Esophagus muscularis mucosa (tissue), 4 donors: ENCODE measurements around the gene ADIPOR1. TPM values are rescaled to one million over a fixed set of nuclear protein-coding genes. Genes with fewer than 3 reads are reported as not detected.
"Not testable (repeated sequence)": the region's sequence is repeated elsewhere in the genome, so short reads cannot be mapped to it uniquely, and the experiment has no call there.

ENCODE experiments used
- DNase-seq: peaks from one replicate; pipeline ENCODE4 v3.0.0-alpha.2; 2017; ENCODE audit errors: extremely low spot score
- H3K27ac ChIP-seq, 4 donors: fragments of 200-600 bp; sonication (generic); replicated peaks in 1 of 4; 1 replicate in 3 of 4; 2 replicates in 1 of 4; pipeline ENCODE4 v1.5.1; 2016 to 2019; ENCODE audit warnings: mild to moderate bottlenecking in 1 of 4
- H3K27me3 ChIP-seq, 4 donors: fragments of 200-600 bp; sonication (generic); one replicate each; pipeline versions ENCODE4 v1.5.1 to v1.6.0; 2016 to 2019
- H3K36me3 ChIP-seq, 4 donors: fragments of 200-600 bp; sonication (generic); one replicate each; pipeline ENCODE4 v1.5.1; 2016 to 2019
- H3K4me1 ChIP-seq, 4 donors: fragments of 200-600 bp; sonication (generic); one replicate each; pipeline ENCODE4 v1.5.1; 2016 to 2019
- H3K4me3 ChIP-seq, 4 donors: fragments of 200-600 bp; sonication (generic); 1 replicate in 2 of 4; 2 replicates in 2 of 4; pipeline ENCODE4 v1.5.1; 2016 to 2019; ENCODE audit warnings: mild to moderate bottlenecking in 4 of 4, moderate library complexity in 1 of 4
- H3K9me3 ChIP-seq, 4 donors: fragments of 200-600 bp; sonication (generic); 1 replicate in 3 of 4; 2 replicates in 1 of 4; pipeline ENCODE4 v1.5.1; 2016 to 2019
- EP300 ChIP-seq: sonication (generic); formaldehyde crosslinking; IDR thresholded peaks from one replicate; pipeline ENCODE4 v1.6.1; 2017; ENCODE audit warnings: antibody characterized with exemption
- POLR2A ChIP-seq: fragments of 450-650 bp; IDR thresholded peaks from one replicate; pipeline ENCODE4 v1.6.1; 2017; ENCODE audit warnings: antibody characterized with exemption, moderate library complexity, mild to moderate bottlenecking, low read depth
- POLR2AphosphoS5 ChIP-seq, 2 donors: sonication (generic); formaldehyde crosslinking; IDR thresholded peaks; one replicate each; pipeline ENCODE4 v1.6.1; 2017; ENCODE audit warnings: antibody characterized with exemption in 2 of 2
- WGBS: methylation state at CpG from one replicate; pipeline ENCODE4 v1.1.5; 2018; 5-methylcytosine and 5-hydroxymethylcytosine counted together
- intact Hi-C: fragments of 100-400 bp; cut with DNase I; formaldehyde crosslinking; loops from one replicate; pipeline ENCODE4 v1.15.1; 2023
- total RNA-seq, 4 donors: library from RNA; depleted of rRNA; stranded (reverse); fragments of >200 nt; gene quantifications; one replicate each; pipeline versions ENCODE4 v1.1.0 to v1.2.1, GENCODE V29; 2016
- TF ChIP-seq, protein P1 (sequence below), 3 experiments: fragments of 200-600 bp in 2 of 3; fragments of 450-650 bp in 1 of 3; sonication (generic) in 2 of 3; IDR thresholded peaks; one replicate each; pipeline ENCODE4 v1.5.1; 2017 to 2019; ENCODE audit warnings: antibody characterized with exemption in 3 of 3, mild to moderate bottlenecking in 2 of 3, moderate library complexity in 1 of 3

ADIPOR1 gene, protein sequence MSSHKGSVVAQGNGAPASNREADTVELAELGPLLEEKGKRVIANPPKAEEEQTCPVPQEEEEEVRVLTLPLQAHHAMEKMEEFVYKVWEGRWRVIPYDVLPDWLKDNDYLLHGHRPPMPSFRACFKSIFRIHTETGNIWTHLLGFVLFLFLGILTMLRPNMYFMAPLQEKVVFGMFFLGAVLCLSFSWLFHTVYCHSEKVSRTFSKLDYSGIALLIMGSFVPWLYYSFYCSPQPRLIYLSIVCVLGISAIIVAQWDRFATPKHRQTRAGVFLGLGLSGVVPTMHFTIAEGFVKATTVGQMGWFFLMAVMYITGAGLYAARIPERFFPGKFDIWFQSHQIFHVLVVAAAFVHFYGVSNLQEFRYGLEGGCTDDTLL
- 10 to 100 TPM; 53.6 to 93.4 (median 70.0) TPM for total RNA-seq

DNA sequence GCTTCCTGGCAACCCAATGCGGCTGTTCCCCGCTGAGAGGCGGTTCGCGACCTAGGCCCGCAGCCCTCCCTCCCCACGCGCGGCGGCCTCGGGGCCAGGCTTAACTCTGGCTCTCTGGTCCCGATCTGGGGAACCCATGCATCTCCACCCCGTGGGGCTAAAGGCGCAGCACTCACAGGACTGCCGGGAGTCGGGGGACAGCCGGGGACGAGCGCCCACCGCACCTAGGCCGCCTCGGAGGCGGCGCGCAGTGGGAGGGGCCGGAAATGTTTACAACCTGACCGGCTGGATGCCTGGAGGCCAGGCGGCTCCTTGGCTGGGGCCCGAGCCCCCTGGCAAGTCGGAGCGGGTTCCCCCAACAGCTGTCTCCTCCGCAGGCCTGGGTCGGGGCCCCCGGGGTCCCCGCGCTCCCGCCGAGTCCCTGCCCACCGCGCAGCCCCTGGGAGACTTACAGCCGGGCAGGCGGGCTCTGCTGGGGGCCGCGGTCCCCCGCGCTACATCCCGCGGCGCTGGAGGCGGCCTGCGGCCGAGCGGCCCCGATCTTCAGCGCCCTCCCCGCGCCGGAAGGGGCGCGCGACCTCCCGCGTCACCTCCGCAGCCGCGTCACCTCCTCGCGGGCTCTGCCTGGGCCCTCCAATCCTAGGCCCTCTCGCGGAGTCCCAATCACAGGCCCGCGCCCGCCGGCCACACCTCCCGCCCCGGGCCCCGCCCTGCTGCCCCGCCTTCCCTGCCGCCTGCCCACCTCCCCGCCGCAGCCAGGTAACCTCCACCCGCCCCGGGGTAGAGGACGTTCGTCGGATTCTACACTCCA is at the start of gene ADIPOR1:
Gene ADIPOR1, minus strand, starts transcription at position 580 of the 811 bp plus-strand sequence. CDS start 7,242 bp downstream, outside the sequence.
- Histone ChIP-seq H3K36me3 (peaks cover 13 to 24% (median 21%) of the 10 kb centered on the region in 4 donors), H3K27me3 (peaks cover 0 to 4% (median 0%) of the 10 kb centered on the region in 4 donors), H3K4me1 (peaks cover 47 to 54% (median 50%) of the 10 kb centered on the region in 4 donors), H3K9me3 (no peaks in the 10 kb centered on the region), H3K27ac (peak within 1 kb of the TSS; percentile 90 to 97 (median 95)), H3K4me3 (peak within 1 kb of the TSS; percentile 87 to 100 (median 95))
- intact Hi-C loops = loop anchor here (2.0 kb wide), 1 partner anchor 31 kb away; the partner anchor contains the start of gene KLHL12
- TF ChIP-seq POLR2A = peak; percentile 94
- peak; percentile 92 to 93 for TF ChIP-seq POLR2AphosphoS5 (IDR thresholded peaks at IDR 0.05)
- TF ChIP-seq, protein P1, sequence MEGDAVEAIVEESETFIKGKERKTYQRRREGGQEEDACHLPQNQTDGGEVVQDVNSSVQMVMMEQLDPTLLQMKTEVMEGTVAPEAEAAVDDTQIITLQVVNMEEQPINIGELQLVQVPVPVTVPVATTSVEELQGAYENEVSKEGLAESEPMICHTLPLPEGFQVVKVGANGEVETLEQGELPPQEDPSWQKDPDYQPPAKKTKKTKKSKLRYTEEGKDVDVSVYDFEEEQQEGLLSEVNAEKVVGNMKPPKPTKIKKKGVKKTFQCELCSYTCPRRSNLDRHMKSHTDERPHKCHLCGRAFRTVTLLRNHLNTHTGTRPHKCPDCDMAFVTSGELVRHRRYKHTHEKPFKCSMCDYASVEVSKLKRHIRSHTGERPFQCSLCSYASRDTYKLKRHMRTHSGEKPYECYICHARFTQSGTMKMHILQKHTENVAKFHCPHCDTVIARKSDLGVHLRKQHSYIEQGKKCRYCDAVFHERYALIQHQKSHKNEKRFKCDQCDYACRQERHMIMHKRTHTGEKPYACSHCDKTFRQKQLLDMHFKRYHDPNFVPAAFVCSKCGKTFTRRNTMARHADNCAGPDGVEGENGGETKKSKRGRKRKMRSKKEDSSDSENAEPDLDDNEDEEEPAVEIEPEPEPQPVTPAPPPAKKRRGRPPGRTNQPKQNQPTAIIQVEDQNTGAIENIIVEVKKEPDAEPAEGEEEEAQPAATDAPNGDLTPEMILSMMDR (IDR thresholded peaks at IDR 0.05) = peak in 1 of 3 experiments; percentile 18
- no peak for TF ChIP-seq EP300
- peak; percentile 96 for DNase-seq
- WGBS = 0% methylated on average over 9 of the region's 86 CpGs

DNA sequence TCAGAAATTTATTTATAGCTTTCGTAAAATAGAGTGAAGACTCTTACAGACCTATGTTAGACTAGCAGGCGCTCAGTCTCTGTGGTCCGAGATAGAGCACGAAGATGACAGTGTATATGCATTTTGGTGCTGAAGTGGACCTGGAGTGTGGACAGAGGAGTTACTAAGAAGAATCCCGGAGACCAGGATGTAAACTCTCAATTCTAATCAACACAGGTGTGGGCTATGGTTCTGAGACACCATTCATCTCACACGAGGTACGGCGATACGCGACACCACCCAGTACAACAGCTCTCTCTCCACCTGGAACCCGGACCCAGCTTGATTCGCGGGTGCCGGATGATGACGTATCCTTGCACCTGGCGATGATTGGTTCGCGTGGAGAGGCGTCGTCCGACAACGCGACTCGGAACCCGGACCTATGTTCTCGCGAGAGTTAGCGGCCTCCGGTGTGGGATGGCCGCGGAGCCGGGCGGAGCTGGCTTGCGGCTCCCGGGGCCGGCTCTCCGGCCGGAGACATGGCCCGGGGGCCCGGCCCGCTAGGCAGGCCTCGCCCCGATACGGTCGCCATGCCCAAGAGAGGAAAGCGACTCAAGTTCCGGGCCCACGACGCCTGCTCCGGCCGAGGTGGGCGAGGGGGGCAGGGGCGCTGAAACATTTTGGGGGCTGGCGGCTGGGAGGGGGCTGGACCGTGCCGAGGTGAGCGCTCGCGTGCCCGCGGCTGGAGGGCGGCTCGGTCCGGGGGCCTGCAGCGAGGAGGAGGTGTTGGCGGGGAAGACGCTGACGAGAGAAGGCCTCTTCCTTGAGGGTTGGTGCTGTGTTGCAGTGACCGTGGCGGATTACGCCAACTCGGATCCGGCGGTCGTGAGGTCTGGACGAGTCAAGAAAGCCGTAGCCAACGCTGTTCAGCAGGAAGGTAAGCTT is 49.1 kb upstream of the ADIPOR1 start, which contains the start of gene TMEM183A:
Gene TMEM183A, plus strand, starts transcription at position 427 of the 924 bp plus-strand sequence. Its CDS starts 92 bp downstream, at position 519.
- WGBS = under 1% methylated on average over 23 of the region's 78 CpGs
- TF ChIP-seq EP300 (no peak), POLR2AphosphoS5 (IDR thresholded peaks at IDR 0.05) (peak; percentile 98), POLR2A (peak; percentile 86)
- TF ChIP-seq, protein P1 (IDR thresholded peaks at IDR 0.05) = peak in 1 of 3 experiments; percentile 9
- intact Hi-C loops = loop anchor here (5.0 kb wide), 1 partner anchor 40 kb away; the partner anchor contains the start of gene CYB5R1
- Histone ChIP-seq H3K9me3 (no peaks in the 10 kb centered on the region), H3K36me3 (peaks cover 5 to 37% (median 30%) of the 10 kb centered on the region in 4 donors), H3K4me1 (peaks cover 10 to 31% (median 28%) of the 10 kb centered on the region in 4 donors), H3K27me3 (no peaks in the 10 kb centered on the region), H3K4me3 (peak within 1 kb of the TSS; percentile 68 to 97 (median 76)), H3K27ac (peak within 1 kb of the TSS; percentile 86 to 96 (median 92))
- peak; percentile 99 for DNase-seq

DNA sequence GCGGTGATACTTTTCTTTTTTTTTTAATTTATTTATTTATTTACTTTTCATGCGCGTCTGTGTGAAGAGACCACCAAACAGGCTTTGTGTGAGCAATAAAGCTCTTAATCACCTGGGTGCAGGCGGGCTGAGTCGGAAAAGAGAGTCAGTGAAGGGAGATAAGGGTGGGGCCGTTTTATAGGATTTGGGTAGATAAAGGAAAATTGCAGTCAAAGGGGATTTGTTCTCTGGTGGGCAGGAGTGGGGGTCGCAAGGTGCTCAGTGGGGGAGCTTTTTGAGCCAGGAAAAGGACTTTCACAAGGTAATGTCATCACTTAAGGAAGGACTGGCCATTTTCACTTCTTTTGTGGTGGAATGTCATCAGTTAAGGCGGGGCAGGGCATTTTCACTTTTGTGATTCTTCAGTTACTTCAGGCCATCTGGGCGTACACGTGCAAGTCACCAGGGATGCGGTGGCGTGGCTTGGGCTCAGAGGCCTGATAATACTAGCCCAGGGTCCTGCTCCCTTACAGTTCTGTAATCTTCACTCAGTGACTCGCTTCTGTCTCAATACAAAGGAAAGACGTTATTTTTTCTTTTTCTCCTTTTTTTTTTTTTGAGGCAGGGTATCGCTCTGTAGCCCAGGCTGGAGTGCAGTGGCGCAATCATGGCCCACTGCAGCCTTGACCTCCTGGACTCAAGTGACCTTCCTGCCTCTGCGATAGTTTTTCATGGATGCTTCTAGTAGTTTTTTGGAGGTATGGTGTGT is 47.5 kb upstream of the ADIPOR1 start:
- not testable (repeated sequence) for H3K27me3 ChIP-seq, H3K9me3 ChIP-seq, H3K27ac ChIP-seq, DNase-seq
- Histone ChIP-seq H3K4me1 (peaks cover 10 to 31% (median 28%) of the 10 kb centered on the region in 4 donors), H3K36me3 (peaks cover 5 to 21% (median 15%) of the 10 kb centered on the region in 4 donors), H3K4me3 (peak overlapping the region in 1 of 4 donors; percentile 68)
- 81% methylated on average over 17 of the region's 17 CpGs for WGBS
- intact Hi-C loops = loop anchor here (5.0 kb wide), 1 partner anchor 38 kb away; the partner anchor contains the start of gene CYB5R1

DNA sequence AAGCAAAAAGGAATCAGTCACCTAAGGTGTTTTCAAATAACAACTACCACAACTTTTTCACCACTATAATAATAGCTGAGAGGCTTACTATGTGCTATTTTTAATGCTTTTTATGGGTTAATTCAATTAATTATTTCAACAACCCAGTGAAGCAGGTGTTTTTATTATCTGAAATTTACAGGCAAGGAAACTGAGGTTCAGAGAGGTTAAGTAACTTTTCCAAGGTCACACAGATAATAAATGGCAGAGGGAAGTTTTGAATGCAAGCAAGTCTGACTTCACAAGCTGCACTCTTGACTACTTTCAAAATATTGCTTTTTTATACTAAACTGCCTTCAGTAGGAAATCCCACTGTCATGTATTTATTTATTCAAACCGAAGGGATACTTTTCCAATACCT is 44.8 kb upstream of the ADIPOR1 start:
- WGBS = 83% methylated on average over 1 of the region's 1 CpG
- no peak overlapping the region for H3K4me3 ChIP-seq
- H3K4me1 ChIP-seq = peaks cover 0 to 15% (median 9%) of the 10 kb centered on the region in 4 donors
- H3K9me3 ChIP-seq = no peaks in the 10 kb centered on the region
- H3K27ac ChIP-seq = no peak overlapping the region
- H3K36me3 ChIP-seq = no peaks in the 10 kb centered on the region
- H3K27me3 ChIP-seq = no peaks in the 10 kb centered on the region
- no peak for TF ChIP-seq EP300
- TF ChIP-seq, protein P1 (IDR thresholded peaks at IDR 0.05) = no peak
- no peak for TF ChIP-seq POLR2A
- no peak for TF ChIP-seq POLR2AphosphoS5 (IDR thresholded peaks at IDR 0.05)
- intact Hi-C loops = no loop called here
- no peak for DNase-seq
